Stimulated activated CD4-positive, alpha-beta T cell treated with anti-CD3 and anti-CD28 coated beads, TNF-alpha, amount 100 ng/mL, for 4 hours (primary cell): Measurements from ENCODE around the gene C1QL1.

ENCODE experiments used
- DNase-seq, 3 experiments: peaks; one replicate each; pipeline ENCODE4 v3.0.0-alpha.2; 2020; ENCODE audit warnings: low read depth in 3 of 3

C1QL1 gene

DNA sequence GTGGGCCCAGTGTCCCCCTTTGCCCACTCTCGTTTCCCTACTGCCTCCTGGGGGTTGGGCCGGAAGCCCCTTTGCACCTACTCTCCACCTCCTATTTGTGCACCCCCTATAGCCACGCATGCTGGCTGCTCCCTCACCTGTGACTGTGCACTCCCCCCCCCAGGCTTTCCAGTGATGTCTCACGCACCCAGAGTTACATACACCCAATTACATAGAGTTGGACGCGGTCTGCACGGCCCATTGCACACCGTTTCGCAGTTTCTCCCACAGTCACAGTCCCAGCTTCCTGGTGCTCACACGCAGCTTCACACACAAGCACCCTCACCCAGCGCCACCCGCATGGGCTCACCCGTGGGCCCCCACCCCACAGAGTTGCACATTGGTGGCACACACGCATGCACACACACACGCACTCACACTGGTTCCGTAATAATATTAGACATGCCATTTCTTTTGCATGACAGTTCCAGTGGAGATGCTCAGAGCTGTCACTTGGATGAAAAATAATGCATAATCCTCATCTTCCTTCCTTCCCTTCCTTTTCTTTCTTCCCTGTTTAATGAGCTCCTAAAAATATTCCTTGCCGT lies 21.5 kb upstream of the C1QL1 start:
- DNase-seq = no peak

- no peak for DNase-seq
These were observed 20.2 kb upstream of the C1QL1 start for GRCh38 chr17:44988044-44988942.

DNA sequence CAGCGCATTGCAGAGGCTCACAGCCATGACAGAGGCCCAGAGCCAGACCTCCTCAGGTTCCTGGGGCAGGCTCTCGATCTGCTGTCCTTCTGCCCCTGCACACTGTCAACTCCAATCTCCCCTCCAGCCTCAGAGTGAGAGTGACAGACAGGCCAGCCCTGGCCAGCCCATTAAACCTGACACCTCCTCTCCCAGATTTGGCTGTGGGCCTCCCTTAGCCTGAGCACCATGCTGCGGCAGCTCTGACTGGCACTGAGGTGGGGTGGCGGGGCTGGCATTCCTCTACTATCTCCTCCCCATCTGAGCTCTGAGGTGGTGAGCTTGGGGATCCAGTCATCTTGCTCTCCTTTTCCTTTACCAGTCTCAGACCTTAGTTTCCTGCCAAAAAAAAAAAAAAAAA lies 15.5 kb upstream of the C1QL1 start:
- no peak for DNase-seq

DNA sequence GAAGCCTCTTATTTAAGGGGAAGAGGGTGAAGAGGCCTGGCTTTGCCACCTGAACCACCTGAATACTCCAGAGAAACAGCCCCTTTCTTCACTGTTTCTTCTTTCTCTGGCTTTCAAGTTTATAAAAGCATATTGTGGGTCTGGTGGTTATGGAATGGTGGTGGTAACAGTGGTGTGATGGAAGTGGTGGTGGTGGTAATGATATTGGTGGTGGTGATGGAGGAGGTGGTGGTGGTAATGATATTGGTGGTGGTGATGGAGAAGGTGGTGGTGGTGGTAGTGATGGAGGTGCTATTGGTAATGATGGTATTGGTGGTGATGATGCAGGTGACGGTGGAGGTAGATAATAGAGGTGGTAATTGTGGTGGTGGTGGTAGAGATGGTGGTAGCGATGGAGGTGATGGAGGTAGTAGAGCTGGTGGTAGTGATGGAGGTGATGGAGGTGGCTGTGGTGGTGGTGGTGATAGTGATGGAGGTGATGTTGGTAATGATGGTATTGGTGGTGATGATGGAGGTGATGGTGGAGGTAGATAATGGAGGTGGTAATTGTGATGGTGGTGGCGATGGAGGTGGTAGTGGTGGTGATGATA lies 14.1 kb upstream of the C1QL1 start:
- no peak for DNase-seq

- DNase-seq = no peak
These were observed 13.3 kb upstream of the C1QL1 start for GRCh38 chr17:44981221-44981968.

DNA sequence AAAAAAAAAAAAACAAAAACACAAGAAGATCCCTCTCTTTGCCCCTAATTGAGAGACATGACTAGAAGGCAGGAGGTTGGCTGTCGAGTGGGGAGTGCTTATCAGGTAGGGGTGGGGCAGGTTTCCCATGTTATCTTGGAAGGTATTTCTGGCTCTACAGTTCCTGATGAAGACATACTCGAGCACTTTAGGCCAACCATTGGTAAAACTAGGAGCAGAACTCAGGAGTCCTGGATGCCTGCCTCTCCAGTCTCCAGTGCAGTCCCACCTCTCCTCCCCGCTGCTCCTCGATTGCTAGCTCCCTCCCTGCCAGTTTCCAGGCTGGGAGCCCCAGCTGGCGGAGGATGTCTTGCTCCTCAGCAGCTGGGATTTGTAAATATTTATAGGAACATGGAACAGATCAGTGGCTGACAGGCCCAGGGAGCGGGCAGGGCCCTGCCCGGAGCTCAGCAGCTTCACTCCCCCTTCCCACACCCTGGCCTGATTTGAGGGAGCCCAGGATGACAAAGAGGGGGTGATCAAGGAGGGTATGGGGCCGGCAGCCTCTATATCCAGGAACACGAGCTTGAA lies 11.4 kb upstream of the C1QL1 start:
- DNase-seq = no peak

DNA sequence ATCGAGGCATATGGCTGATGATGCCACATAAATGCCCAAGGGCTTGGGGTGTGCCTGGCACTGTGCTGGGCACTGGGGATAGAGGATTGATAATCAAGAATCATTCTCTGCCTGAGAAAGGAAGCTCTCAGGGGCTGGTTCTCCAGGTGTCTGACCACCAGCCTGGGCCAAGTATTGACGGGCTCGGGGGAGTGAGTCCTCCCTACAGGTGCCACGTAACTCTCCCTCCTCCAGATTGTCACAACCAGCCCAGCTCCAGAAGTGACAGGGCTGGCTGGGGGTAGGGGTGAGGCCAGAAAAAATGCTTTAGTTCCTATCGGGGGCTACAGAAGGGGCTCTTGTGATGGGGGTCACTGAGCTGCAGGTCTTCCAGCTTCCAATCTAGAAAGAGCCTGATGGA lies 10.7 kb upstream of the C1QL1 start:
- DNase-seq = no peak

DNA sequence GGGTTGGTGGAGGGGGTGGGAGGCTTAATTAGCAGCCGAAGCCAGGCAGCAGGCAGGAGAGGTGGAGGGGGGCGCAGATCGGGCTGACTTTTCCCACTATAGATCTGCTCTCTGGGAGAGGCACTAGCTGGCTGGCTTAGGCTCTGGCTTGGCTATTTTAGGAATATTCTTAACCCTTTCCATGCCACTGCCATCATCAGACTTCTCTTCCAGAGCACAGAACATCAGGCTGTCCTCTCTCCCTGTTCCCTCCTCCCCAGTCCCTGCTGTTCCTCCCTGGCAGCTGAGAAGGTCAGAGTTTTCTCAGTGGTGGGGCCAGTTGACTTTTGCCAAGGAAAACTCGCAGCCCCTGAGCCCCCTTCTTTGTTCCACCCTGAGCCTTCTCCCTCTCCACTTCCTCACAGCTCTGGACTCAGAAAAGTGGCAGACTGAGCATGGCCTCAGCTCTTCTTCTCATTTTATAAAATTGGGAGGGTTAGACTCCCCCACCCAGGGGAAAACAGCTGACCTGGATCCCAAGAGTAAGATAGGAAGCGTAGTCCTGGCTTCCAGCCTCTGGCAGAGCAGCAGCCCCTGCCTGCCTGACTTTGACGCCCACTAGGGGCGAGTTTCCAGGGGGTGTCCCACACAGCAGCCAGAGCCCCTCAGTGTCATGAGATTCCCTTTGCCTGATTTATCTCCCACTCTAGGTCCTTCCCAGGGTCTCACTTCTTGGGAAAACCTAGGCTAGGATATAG lies 9.9 kb upstream of the C1QL1 start:
- no peak for DNase-seq

- DNase-seq = no peak
These were observed 9.0 kb upstream of the C1QL1 start for GRCh38 chr17:44977065-44977464.

DNA sequence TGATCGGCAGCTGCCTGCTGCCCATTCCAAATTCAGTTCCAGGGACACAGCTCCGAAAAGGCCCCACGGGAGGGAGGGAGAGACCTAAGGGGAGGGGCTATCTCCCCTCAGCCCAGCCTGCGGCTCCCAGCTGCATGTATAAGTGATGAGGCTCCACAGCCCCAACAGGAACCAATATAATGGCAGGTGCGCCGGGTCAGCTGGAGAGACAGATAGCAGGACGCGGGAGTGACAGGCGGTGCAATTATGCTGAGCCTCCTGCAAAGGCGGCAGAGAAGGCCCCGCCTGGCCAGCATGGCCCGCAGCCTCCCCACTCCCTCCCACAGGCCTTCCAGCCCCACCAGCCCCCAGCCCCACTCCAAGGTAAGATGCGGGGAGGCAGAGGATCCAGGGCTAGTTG lies 8.1 kb upstream of the C1QL1 start:
- DNase-seq = no peak

GRCh38 chr17:44972953-44973352 lies 4.8 kb upstream of the C1QL1 start:
- no peak for DNase-seq

DNA sequence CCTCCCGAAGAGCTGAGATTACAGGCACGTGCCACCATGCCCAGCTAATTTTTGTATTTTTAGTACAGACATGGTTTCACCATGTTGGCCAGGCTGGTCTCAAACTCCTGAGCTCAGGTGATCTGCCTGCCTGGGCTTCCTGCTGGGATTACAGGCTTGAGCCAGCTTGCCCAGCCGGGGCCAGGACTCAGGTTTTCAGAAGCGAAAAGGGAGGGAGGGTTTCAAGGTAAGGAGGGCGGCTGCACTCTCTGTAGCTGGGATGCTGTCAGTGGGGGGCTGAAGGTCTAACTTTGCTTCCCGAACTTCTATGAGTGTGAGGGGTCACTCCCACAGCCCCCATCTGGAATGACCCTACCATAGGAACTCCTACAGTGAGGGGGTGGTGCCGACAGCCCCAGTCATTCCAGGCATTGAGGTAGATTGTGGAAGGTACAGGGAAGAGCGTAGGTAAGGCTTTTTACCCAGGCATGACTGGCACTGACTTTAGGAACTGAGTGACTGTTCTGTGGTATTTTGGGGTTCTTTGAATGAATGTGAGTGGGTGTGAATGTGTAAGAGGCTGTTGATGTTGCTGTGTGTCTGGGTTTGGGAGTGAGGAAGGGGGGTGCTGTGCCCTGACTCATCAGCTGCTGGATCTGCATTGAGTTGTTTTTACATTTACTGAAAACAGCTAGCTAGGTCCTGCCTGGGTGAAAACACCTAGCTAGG lies 3.8 kb upstream of the C1QL1 start:
- peak in 2 of 3 experiments; percentile 32 to 38 for DNase-seq

DNA sequence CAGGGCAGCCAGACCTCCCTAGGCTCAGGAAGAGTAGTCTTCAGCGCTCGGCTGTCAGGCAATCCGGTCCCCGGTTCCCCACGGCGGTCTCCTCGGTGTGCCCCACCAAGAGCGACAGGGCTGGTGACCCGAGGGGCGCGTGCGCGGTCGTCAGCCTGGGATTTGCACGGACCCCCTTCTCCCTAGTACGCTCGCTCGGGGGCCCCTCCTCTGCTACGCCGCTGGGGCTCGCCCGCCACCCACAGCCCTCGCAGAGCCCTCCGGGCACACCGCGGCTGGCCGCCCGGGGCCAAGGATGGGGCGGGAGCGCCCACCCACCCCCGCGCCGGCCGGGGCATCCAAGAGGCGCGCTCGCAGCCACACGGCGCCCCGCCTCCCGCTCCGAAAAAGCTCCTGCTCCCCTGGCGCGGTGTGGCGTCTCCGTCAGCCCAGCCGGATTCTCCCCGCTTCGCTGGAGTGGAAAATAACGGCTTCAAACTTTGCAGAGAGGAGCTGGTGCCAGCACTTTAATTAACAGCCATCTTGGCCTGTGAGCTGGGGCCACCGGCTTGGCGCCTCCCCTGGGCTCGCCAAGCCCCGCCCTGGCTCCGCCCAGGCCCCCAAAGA lies 2.1 kb upstream of the C1QL1 start:
- DNase-seq = no peak

DNA sequence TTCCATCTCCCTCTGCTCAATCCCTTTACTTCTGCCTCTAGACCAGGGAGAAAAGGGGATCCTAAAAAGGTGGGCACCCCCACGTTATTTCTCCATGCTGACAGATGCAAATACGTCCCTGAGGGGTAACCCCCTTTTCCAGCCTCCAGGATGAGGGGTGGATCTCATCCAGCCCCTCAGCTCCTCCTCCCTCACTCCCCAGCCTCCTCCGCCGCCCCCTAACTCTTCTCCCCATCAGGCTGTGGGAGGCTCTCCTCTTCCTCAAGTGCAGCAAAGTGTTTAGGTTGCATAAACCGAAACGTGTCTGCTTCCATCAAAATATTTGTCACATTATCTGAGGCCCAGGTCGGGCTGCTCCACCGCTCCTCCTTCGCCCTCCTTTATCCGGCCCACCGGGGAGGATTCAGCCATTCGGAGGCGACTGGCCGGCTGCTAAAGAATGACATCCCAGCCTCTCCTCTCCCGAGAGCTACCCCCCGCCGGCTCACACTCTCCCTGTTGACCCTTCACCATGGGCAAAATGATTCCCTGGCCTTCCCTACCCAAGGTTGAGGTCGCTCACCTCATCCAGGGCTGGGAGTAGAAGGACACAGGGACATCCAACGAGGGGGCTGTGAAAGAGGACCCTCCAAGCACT lies 1.2 kb upstream of the C1QL1 start:
- no peak for DNase-seq

DNA sequence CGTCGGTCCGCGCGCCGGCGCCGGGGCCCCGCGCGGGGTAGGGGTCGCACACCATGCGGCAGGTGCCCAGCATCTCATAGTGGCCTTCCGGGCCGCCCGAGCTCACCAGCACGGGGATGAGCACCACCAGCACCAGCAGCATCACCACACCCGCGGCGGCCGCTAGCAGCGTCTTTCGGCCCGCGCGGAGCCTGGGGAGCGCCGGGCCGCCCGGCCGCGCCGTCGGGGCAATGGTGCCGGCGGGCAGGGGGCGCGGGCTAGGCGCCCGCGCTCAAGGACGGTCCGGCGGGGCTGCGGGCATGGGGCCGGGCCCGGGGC lies 237 bp downstream of the C1QL1 start:
- no peak for DNase-seq

DNA sequence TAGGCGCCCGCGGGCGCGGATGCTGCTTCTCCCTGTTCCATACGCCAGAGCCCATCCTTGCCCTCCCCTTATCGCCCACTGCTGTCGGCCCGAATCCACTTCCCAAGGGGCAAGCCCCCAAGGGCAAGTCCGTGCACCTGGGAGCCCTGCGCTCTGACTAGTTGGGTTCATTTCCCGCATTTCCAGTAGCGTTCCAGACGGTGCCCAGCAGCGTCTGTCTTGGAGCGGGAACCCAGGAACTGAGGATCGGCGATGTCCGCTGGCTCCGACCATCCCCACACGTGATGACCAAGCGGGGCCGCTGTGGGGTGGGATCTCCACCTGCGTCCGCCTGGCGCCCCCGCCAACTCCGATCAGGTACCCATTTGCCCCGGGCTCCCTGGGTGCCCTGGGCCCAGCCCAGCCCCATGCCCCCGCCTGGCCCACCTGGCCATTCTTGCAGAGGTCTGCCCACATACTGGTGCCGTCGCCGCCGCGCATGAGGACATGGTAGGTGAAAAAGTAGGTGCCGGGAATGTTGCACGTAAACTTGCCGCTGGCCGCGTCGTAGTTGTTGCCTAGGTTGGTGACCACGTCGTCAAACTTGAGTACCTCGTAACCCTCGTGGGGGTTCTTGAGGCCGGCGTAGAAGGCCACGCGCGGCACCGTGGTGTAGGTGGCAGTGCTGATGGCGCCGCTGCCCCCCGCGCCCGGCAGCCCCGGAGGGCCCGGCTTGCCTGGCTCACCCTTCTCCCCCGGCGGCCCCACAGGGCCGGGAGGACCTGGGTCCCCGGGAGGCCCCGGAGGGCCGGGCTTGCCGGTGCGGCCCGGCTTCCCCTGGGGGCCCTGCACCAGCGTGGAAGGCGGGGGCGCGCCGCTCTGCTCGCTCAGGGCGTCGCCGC lies 837 bp downstream of the C1QL1 start:
- DNase-seq = no peak

- DNase-seq = no peak
These were observed 1.6 kb downstream of the C1QL1 start for GRCh38 chr17:44966348-44967025.

DNA sequence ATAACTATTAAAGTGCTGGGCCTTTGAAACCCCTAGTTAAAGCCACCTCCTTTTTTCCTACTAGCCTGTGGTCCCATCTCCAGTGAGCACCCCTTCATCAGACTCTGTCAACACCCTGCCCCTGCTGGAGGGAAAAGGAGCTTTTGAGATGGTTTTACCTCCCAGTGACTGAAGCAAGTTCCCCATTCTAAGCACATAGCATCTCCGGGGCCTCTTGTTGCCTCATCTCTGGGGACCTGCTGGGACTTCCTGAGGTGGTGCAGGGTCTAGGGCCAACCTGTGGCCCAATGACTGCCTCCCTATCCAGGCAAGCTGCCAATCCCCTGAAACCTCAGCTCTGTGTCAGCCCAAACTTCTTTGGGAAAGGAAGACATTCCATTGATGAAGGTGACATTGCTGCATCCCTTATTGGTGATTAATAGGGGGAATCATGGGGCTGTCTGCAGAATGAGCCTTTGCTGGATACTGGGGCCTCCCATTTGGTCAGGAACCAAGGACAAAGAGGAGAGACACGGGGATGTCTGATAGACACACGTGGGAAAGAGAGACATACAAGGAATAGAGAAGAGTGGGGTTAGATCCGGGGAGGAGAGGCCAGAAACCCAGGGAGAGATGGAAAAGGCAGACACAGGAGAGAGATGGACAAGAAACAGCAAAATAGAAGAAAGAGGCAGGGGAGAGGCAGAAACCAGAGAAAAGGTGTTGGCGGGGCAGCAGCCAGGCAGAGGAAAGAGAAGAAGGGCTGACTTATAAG lies 2.4 kb downstream of the C1QL1 start:
- DNase-seq = no peak
